Gastroesophageal sphincter (tissue), 4 donors: ENCODE data around the gene IL31. TPM values are rescaled to one million over a fixed set of nuclear protein-coding genes. Genes with fewer than 3 reads are reported as not detected.

ENCODE experiments used
- ATAC-seq: fragments of 150-250 bp; one replicate; pipeline ENCODE4 v1.9.1; 2016; ENCODE audit warnings: mild to moderate bottlenecking, moderate library complexity
- H3K27ac ChIP-seq, 4 donors: fragments of 200-600 bp; sonication (generic) in 3 of 4; 1 replicate in 3 of 4; 2 replicates in 1 of 4; pipeline ENCODE4 v1.5.1; 2016 to 2019
- H3K27me3 ChIP-seq: fragments of 200-600 bp; sonication (generic); one replicate; pipeline ENCODE4 v1.5.1; 2019
- H3K36me3 ChIP-seq, 2 donors: fragments of 200-600 bp; sonication (generic); one replicate each; pipeline ENCODE4 v1.5.1; 2019; ENCODE audit warnings: control low read depth in 1 of 2
- H3K4me1 ChIP-seq, 3 donors: fragments of 200-600 bp; sonication (generic); 1 replicate in 2 of 3; 2 replicates in 1 of 3; pipeline ENCODE4 v1.5.1; 2016 to 2019; ENCODE audit warnings: control low read depth in 2 of 3
- H3K4me3 ChIP-seq, 2 donors: fragments of 200-600 bp; sonication (generic); one replicate each; pipeline ENCODE4 v1.5.1; 2019; ENCODE audit warnings: mild to moderate bottlenecking in 1 of 2, moderate library complexity in 1 of 2
- H3K9me3 ChIP-seq, 3 donors: fragments of 200-600 bp; sonication (generic); one replicate each; pipeline ENCODE4 v1.5.1; 2017 to 2019; ENCODE audit warnings: control low read depth in 2 of 3
- EP300 ChIP-seq: sonication (generic); formaldehyde crosslinking; IDR thresholded peaks from one replicate; pipeline ENCODE4 v1.6.1; 2017; ENCODE audit warnings: antibody characterized with exemption, mild to moderate bottlenecking
- POLR2A ChIP-seq, 2 donors: fragments of 450-650 bp; IDR thresholded peaks; one replicate each; pipeline ENCODE4 v1.6.1; 2017; ENCODE audit warnings: antibody characterized with exemption in 2 of 2, mild to moderate bottlenecking in 2 of 2, moderate library complexity in 1 of 2
- POLR2AphosphoS5 ChIP-seq: sonication (generic); formaldehyde crosslinking; IDR thresholded peaks from one replicate; pipeline ENCODE4 v1.6.1; 2017; ENCODE audit warnings: antibody characterized with exemption
- WGBS, 2 donors: methylation state at CpG; one replicate each; pipeline ENCODE4 v1.1.5; 2018; ENCODE audit warnings: low coverage in 1 of 2; 5-methylcytosine and 5-hydroxymethylcytosine counted together
- total RNA-seq, 4 donors: library from RNA; depleted of rRNA; stranded (reverse); fragments of >200 nt; gene quantifications; one replicate each; pipeline ENCODE4 v1.1.0, GENCODE V29; 2016
- TF ChIP-seq, protein P1 (sequence below), 4 experiments: fragments of 200-600 bp in 2 of 4; fragments of 450-650 bp in 2 of 4; sonication (generic) in 1 of 4; IDR thresholded peaks; one replicate each; pipeline ENCODE4 v1.5.1; 2017 to 2019; ENCODE audit warnings: antibody characterized with exemption in 4 of 4, mild to moderate bottlenecking in 2 of 4, moderate library complexity in 2 of 4

Gene IL31
- total RNA-seq, 4 donors from 2014 or later: not detected

DNA sequence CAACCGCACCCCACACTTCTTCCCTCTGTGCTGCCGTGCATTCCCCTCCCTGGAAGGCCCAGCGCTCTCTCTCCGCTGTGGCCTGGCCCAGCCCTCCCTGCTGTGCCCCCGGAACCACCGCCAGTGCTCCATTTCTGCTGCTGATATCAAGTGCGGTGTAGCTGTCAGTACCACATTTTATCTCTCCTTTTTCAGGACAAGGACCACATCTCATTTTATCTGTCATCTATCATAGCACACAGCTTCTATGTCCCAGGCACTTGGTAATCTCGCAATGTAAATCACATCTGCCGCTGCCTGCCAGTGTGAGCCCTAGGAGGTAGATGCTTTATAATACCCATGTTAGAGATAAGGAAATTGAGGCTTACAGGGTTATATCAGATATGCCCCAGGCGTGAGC is 18.3 kb downstream of the IL31 start:
- ATAC-seq: no peak
- TF ChIP-seq POLR2A (IDR thresholded peaks at IDR 0.05): no peak
- no peak for TF ChIP-seq EP300
- TF ChIP-seq POLR2AphosphoS5: no peak
- TF ChIP-seq, protein P1, sequence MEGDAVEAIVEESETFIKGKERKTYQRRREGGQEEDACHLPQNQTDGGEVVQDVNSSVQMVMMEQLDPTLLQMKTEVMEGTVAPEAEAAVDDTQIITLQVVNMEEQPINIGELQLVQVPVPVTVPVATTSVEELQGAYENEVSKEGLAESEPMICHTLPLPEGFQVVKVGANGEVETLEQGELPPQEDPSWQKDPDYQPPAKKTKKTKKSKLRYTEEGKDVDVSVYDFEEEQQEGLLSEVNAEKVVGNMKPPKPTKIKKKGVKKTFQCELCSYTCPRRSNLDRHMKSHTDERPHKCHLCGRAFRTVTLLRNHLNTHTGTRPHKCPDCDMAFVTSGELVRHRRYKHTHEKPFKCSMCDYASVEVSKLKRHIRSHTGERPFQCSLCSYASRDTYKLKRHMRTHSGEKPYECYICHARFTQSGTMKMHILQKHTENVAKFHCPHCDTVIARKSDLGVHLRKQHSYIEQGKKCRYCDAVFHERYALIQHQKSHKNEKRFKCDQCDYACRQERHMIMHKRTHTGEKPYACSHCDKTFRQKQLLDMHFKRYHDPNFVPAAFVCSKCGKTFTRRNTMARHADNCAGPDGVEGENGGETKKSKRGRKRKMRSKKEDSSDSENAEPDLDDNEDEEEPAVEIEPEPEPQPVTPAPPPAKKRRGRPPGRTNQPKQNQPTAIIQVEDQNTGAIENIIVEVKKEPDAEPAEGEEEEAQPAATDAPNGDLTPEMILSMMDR (IDR thresholded peaks at IDR 0.05): no peak
- H3K36me3 ChIP-seq: no peaks in the 10 kb centered on the region
- H3K27me3 ChIP-seq: no peaks in the 10 kb centered on the region
- WGBS, 2 donors: 72 to 86% methylated on average over 9 to 10 of the region's 10 CpGs
- H3K4me1 ChIP-seq: no peaks in the 10 kb centered on the region
- no peak overlapping the region for H3K27ac ChIP-seq
- no peaks in the 10 kb centered on the region for H3K9me3 ChIP-seq
- no peak overlapping the region for H3K4me3 ChIP-seq

DNA sequence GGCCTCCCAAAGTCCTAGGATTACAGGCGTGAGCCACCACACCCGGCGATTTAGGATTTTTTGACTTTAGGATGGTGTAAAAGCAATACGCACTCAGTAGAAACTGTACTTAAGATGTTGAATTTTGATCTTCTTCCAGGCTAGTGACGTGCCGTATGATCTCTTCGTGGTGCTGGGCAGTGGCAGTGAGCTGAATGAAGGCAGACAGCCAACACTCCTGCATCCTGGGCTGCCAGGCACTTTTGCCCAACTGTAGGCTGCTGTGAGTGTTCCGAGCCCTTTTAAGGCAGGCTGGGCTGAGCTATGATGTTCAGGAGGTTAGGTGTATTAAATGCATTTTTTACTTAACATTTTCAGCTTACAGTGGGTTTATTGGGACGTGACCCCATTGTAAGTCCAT is 21.3 kb downstream of the IL31 start:
- TF ChIP-seq, protein P1 (IDR thresholded peaks at IDR 0.05): no peak
- TF ChIP-seq POLR2AphosphoS5 (no peak), EP300 (no peak), POLR2A (IDR thresholded peaks at IDR 0.05) (no peak)
- Histone ChIP-seq H3K27ac (no peak overlapping the region), H3K9me3 (no peaks in the 10 kb centered on the region), H3K4me3 (no peak overlapping the region), H3K36me3 (no peaks in the 10 kb centered on the region), H3K4me1 (peaks cover 0 to 8% (median 0%) of the 10 kb centered on the region in 3 donors), H3K27me3 (no peaks in the 10 kb centered on the region)
- WGBS, 2 donors: 70 to 85% methylated on average over 5 to 9 of the region's 9 CpGs
- no peak for ATAC-seq

DNA sequence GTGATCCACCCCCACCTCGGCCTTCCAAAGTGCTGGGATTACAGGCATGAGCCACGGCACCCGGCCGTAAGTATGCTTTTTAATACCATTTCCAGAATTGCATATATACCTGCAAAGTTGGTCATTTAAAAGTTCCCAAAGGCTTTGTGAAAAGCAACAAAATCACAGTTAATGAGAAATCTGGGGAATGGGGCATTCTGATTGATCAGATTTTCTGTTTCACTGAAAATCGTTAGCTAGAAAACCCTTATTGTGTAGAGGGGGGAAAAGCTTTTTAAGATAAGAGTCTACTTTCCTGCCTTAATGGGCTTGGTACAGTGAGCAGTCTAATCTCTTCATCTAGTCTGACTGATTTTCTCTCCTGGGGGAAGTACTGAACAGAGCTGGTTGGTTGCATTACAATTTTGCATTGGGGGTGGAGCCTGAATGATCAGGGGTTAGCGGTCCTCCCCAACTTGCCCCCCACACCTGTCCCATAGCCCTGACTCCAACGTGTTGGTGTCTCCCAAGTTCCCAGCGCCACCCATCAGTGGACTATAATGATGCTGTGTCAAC is 23.8 kb downstream of the IL31 start:
- WGBS, 2 donors: 60 to 77% methylated on average over 2 to 8 of the region's 8 CpGs
- Histone ChIP-seq H3K4me1 (peaks cover 0 to 8% (median 0%) of the 10 kb centered on the region in 3 donors), H3K4me3 (no peak overlapping the region), H3K36me3 (peaks cover 0 to 7% of the 10 kb centered on the region in 2 donors), H3K27ac (no peak overlapping the region), H3K27me3 (no peaks in the 10 kb centered on the region), H3K9me3 (no peaks in the 10 kb centered on the region)
- ATAC-seq: no peak
- no peak for TF ChIP-seq POLR2AphosphoS5
- no peak for TF ChIP-seq POLR2A (IDR thresholded peaks at IDR 0.05)
- TF ChIP-seq, protein P1 (IDR thresholded peaks at IDR 0.05): no peak
- no peak for TF ChIP-seq EP300

DNA sequence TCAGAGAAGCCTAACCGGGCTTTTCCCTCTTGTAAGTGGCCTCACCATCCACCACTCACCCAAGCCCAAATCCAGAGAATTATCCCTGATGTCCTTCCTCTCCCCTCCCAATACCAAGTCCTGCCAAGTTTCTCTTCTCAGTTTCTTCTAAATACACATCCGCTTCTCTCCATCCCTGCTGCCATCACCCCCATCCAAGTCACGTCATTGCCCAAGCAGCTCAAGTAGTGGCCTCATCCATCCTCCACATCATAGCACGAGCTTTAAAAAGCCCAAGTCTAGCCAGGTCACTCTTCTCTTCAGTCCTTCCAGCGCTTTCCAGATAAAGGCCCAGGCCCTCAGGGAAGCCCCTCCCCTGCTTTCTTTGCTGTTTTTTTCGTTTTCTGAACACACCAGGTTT is 25.4 kb downstream of the IL31 start:
- peaks cover 0 to 8% (median 0%) of the 10 kb centered on the region in 3 donors for H3K4me1 ChIP-seq
- peaks cover 0 to 22% of the 10 kb centered on the region in 2 donors for H3K36me3 ChIP-seq
- H3K4me3 ChIP-seq: no peak overlapping the region
- H3K9me3 ChIP-seq: no peaks in the 10 kb centered on the region
- 32 to 60% methylated on average over 1 to 6 of the region's 6 CpGs for WGBS, 2 donors
- no peak for TF ChIP-seq POLR2A (IDR thresholded peaks at IDR 0.05)
- TF ChIP-seq EP300: no peak
- TF ChIP-seq POLR2AphosphoS5: peak; percentile 50
- TF ChIP-seq, protein P1 (IDR thresholded peaks at IDR 0.05): no peak
- ATAC-seq: peak; percentile 30
- no peaks in the 10 kb centered on the region for H3K27me3 ChIP-seq
- H3K27ac ChIP-seq: peak overlapping the region in 1 of 4 donors; percentile 3
